ENCODE results near the gene ZNF12.

The ZNF12 gene

DNA sequence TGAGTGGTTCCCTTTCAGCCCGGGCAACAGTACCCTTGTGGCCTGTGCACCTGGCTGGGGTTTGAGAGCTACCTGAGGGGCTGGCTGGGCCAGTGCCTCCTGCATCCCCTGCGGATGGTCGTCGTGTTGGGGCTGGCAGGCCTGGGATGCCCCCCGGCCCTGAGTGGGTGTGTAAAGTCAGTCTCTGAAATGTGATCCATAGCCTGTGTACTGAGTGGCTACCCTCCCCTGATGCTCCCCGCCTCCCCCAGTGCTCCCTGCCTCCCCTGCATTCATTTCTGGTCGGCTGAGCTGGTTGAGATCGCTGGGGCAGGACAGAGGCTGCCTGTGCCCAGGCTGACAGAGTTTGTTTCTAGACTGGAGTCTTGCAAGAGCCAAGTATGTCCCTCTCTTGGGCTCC lies 60.3 kb downstream of the ZNF12 start:
- DNase-seq: no peak

GRCh38 chr7:6644728-6645127 lies 62.0 kb downstream of the ZNF12 start:
- no peak for DNase-seq

DNA sequence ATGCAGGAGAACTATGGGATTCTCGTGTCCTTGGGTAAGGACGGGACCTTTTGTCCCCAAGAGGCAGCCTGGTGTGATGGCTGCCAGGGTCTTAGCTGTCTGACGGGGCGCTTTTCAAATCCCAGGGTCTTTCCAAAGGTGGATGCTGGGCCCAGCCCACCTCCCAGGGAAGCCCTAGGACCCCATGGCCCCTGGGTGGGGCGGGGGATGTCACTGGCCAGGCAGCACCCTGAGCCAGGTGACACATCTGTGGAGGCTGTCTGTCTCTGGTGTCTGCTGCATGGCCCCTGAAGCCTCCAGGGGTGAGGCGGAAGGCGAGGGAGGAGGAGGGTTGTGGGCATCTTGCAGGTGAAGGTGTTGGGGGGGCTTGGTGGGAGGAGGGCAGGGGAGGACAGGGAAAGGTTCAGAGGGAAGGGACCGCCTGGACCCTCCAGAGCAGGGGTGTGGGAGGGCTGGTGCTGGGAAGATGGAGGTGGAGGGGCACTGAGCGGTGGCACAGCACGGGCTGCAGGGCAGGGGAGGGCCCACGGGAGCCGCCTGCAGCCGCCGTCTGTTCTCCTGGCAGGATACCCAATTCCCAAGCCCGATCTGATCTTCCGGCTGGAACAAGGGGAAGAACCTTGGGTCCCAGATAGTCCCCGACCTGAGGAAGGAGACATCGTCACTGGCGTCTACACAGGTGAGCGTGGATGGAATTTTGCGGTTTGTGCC lies 62.7 kb downstream of the ZNF12 start:
- no peak for DNase-seq

- DNase-seq: no peak
These were observed 63.7 kb downstream of the ZNF12 start for GRCh38 chr7:6642861-6643640.

GRCh38 chr7:6642239-6642839 lies 64.4 kb downstream of the ZNF12 start:
- no peak for DNase-seq

DNA sequence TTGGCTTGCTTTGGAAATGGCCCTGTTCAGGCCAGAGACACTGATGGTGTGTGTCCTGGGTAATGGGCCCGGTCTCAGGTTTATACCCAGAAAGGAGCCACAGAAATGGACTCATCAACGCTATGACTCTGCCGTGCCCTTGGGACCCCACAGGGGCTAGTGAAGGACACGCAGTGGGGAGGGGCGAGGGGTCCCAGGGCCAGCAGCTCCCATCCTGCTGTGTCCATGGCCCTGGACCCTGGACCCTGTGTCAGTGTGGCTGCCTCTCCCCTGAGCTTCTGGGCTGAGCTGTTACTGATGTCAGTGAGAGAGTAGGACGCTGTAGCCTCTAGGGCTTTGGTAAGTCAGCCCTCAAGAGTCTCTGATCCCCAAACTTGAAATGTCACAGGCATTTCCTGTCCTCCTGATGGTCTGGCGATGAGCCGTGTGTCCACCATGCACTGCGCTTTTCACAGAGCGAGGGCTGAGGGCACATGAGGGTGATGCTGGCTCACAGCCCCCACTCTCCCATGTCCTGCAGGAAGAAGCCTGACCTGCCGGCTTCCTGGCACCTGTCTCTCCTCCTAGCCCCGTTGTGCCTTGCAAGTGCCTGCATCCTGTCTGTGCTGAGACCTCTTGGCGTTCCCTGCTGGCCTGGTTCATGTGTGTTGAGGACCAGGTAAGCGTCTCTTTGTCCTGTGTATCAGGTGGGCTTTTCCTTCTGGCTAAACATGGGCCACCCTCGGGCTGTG lies 65.3 kb downstream of the ZNF12 start:
- DNase-seq: no peak

DNA sequence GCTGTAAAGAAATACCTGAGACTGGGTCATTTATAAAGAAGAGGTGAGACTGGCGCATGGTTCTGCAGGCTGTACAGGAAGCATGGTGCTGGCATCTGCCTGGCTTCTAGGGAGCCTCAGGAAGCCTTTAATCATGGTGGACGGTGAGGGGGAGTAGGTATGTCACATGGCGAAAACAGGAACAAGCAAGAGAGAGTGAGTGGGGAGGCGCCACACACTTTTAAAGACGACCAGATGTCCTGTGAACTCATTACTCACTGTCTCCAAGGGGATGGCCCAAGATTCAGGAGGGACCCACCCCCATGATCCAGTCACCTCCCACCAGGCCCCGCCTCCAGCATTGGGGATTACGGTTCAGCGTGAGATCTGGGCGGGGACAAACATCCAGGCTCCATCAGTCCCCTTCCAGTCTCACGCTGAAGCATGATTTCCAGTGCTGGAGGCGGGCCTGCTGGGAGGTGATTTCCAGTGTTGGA lies 66.5 kb downstream of the ZNF12 start:
- peak; percentile 65 to 84 for DNase-seq

- no peak for DNase-seq
These were observed 67.1 kb downstream of the ZNF12 start for GRCh38 chr7:6639627-6640026.

DNA sequence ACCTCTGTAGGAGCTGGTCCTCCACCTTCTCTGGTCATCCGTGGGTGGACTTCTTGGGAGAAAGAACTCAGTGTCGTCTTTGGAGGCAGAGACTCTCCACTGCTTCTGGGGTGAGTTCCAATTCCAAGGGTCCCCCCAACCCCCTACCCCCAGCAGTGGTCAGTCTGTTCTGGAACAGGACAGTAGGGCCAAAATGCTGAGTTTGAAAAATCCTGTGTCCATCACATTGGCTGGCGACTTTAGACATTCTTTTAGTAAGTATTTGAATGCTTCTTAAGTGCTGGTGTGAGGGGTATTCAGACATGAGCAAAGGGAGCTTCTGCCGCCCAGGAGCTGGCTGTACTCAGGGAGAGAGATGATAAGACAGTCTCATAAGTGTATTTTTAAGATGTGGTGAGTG lies 67.7 kb downstream of the ZNF12 start:
- DNase-seq: no peak
